Left ventricle myocardium inferior (tissue), 1 donor: Measurements from ENCODE around the gene C1orf21. TPM values are rescaled to one million over a fixed set of nuclear protein-coding genes. Genes with fewer than 3 reads are reported as not detected.

Experiments used
- DNase-seq: peaks from one replicate; pipeline ENCODE4 v3.0.0-alpha.2; 2020
- H3K27ac ChIP-seq: fragments of 200-600 bp; replicated peaks from 2 replicates; pipeline ENCODE4 v1.8.0; 2021
- H3K27me3 ChIP-seq: fragments of 200-600 bp; 2 replicates; pipeline ENCODE4 v1.8.0; 2021; ENCODE audit warnings: low read depth
- H3K36me3 ChIP-seq: fragments of 200-600 bp; 2 replicates; pipeline ENCODE4 v1.8.0; 2021
- H3K4me1 ChIP-seq: fragments of 200-600 bp; 2 replicates; pipeline ENCODE4 v1.8.0; 2021
- H3K4me3 ChIP-seq: fragments of 200-600 bp; 2 replicates; pipeline ENCODE4 v1.8.0; 2021; ENCODE audit warnings: mild to moderate bottlenecking, moderate library complexity
- H3K9me3 ChIP-seq: fragments of 200-600 bp; replicated peaks from 2 replicates; pipeline ENCODE4 v1.8.0; 2021
- intact Hi-C: fragments of 100-400 bp; cut with micrococcal nuclease; formaldehyde crosslinking; loops from one replicate; pipeline ENCODE4 v1.11.0; 2022
- total RNA-seq: library from RNA; stranded (reverse); fragmentation: NEBNext Ultra II Directional; extraction: Animal tissue kit (Norgen Biotek cat#: 25700); gene quantifications from one replicate; pipeline ENCODE4 v1.2.1, GENCODE V29; 2021
- TF ChIP-seq, protein P1 (sequence below): fragments of 200-600 bp; IDR thresholded peaks from 2 replicates; pipeline ENCODE4 v1.8.0; 2021; ENCODE audit warnings: antibody characterized with exemption, mild to moderate bottlenecking, borderline replicate concordance
- donor health status: DM: no; HTN: yes; CAD: no; lungs with severe emphysema.

Gene C1orf21
- total RNA-seq, 1 donor from 2014 or later: 79.9 TPM

DNA sequence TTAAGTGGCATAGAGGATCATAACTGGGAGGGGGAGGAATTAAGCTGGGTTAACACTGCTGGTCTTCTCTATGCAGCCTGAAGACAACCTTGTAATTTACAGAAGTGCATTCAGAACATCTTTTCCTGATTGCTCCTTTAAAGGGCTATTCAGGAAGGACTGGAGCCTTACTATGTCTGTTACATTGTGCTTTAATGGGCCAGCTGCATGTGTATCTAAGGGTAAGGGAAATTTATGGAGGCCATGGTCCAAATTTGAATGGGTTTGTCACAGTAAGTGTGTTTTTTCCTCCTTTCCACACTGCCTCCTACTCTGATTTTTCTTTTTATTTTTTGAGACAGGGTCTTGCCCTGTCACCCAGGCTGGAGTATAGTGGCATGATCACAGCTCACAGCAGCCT, 19.6 kb downstream of the C1orf21 start:
- H3K36me3 ChIP-seq: no peaks in the 10 kb centered on the region
- no peak overlapping the region for H3K4me3 ChIP-seq
- no peak overlapping the region for H3K27ac ChIP-seq
- DNase-seq: no peak
- TF ChIP-seq, protein P1, sequence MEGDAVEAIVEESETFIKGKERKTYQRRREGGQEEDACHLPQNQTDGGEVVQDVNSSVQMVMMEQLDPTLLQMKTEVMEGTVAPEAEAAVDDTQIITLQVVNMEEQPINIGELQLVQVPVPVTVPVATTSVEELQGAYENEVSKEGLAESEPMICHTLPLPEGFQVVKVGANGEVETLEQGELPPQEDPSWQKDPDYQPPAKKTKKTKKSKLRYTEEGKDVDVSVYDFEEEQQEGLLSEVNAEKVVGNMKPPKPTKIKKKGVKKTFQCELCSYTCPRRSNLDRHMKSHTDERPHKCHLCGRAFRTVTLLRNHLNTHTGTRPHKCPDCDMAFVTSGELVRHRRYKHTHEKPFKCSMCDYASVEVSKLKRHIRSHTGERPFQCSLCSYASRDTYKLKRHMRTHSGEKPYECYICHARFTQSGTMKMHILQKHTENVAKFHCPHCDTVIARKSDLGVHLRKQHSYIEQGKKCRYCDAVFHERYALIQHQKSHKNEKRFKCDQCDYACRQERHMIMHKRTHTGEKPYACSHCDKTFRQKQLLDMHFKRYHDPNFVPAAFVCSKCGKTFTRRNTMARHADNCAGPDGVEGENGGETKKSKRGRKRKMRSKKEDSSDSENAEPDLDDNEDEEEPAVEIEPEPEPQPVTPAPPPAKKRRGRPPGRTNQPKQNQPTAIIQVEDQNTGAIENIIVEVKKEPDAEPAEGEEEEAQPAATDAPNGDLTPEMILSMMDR: no peak
- intact Hi-C loops: no loop called here
- no peaks in the 10 kb centered on the region for H3K27me3 ChIP-seq
- H3K9me3 ChIP-seq: no peaks in the 10 kb centered on the region
- peaks cover 77% of the 10 kb centered on the region for H3K4me1 ChIP-seq

- TF ChIP-seq, protein P1: no peak
- Histone ChIP-seq H3K27me3 (no peaks in the 10 kb centered on the region), H3K4me3 (no peak overlapping the region), H3K4me1 (peaks cover 66% of the 10 kb centered on the region), H3K36me3 (no peaks in the 10 kb centered on the region), H3K9me3 (no peaks in the 10 kb centered on the region), H3K27ac (peak overlapping the region; percentile 34)
- intact Hi-C loops: no loop called here
- DNase-seq: no peak
Observed at GRCh38 chr1:184407816-184408510, 21.1 kb downstream of the C1orf21 start.

DNA sequence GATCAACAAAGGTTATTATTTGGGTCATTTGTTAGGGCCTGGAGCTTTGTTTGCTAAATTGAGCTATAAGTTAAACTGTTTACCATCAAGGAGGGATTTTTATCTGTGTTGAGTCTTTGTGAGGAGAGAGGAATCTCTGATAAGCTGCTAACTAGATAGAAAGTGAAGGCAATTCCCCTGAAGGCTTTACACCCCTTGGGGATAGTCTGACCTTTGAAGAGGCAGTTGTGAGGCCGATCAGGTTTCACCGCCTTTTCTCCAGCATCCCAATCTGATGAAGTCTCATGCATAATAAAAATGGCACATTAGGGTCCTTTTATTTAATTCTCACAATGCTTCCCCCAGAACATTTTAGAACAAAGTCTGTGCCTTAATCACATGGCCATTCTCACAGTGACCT, 21.8 kb downstream of the C1orf21 start:
- Histone ChIP-seq H3K36me3 (no peaks in the 10 kb centered on the region), H3K4me1 (peaks cover 60% of the 10 kb centered on the region), H3K27ac (peak overlapping the region; percentile 34), H3K27me3 (no peaks in the 10 kb centered on the region), H3K4me3 (no peak overlapping the region), H3K9me3 (no peaks in the 10 kb centered on the region)
- TF ChIP-seq, protein P1: no peak
- no peak for DNase-seq
- intact Hi-C loops: no loop called here

DNA sequence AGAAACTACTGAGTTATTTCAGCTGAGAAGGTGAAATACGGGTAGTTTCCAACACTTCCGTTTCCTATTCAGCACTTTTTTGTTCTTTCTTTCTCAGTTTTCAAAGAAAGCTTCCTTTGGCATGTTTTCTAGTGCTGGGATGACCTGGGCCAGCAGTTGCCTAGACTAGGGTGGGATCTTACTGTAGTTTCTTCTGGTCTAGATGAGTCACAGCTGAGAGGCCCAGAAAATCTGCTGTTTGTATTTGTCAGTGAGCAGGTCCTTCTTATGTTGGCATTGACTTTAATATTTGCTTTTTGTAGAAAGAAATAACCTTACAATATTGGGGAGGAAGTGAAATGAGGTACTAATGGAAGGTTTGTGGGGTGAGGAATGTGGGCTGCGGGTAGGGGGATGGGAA, 22.2 kb downstream of the C1orf21 start:
- Histone ChIP-seq H3K36me3 (peaks cover 2% of the 10 kb centered on the region), H3K27ac (peak overlapping the region; percentile 34), H3K4me3 (no peak overlapping the region), H3K9me3 (no peaks in the 10 kb centered on the region), H3K27me3 (no peaks in the 10 kb centered on the region), H3K4me1 (peaks cover 59% of the 10 kb centered on the region)
- TF ChIP-seq, protein P1: no peak
- no peak for DNase-seq
- intact Hi-C loops: no loop called here

GRCh38 chr1:184412472-184412871, 25.6 kb downstream of the C1orf21 start:
- Histone ChIP-seq H3K4me3 (no peak overlapping the region), H3K4me1 (peaks cover 45% of the 10 kb centered on the region), H3K36me3 (peaks cover 8% of the 10 kb centered on the region), H3K9me3 (no peaks in the 10 kb centered on the region), H3K27ac (no peak overlapping the region), H3K27me3 (no peaks in the 10 kb centered on the region)
- no peak for DNase-seq
- intact Hi-C loops: no loop called here
- TF ChIP-seq, protein P1: no peak
